HG03442 (cell line): ENCODE results near the gene OR11H12.
"Not testable (repeated sequence)": the region's sequence is repeated elsewhere in the genome, so short reads cannot be mapped to it uniquely, and the experiment has no call there.

ENCODE experiments used
- ATAC-seq: cut with Tn5 transposase; IDR thresholded peaks from one replicate; pipeline ENCODE4 v1.9.1; 2021; ENCODE audit warnings: mild to moderate bottlenecking, moderate library complexity; ENCODE audit not compliant: unreplicated experiment

The OR11H12 gene, protein sequence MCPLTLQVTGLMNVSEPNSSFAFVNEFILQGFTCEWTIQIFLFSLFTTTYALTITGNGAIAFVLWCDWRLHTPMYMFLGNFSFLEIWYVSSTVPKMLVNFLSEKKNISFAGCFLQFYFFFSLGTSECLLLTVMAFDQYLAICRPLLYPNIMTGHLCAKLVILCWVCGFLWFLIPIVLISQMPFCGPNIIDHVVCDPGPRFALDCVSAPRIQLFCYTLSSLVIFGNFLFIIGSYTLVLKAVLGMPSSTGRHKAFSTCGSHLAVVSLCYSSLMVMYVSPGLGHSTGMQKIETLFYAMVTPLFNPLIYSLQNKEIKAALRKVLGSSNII

DNA sequence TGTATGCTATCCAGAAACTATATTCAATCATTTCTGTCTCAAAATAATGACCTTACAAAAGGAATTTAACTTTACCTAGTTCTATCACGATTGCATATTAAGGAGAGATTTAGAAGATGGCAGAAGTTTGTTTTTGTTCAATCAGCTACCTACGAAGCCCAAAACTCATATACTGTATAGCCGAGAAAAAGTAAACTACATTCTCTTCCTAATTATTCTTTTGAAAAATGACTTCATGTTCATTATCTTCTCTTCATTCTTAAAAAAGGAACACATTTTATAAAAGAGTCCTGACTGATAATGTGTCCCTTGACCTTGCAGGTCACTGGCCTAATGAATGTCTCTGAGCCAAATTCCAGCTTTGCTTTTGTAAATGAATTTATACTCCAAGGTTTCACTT is at the start of gene OR11H12:
TSS of gene OR11H12 (plus strand) at position 301 of the 400 bp plus-strand sequence. CDS start at position 301, 0 bp downstream.
- ATAC-seq = not testable (repeated sequence)

GRCh38 chr14:18582908-18583307 is 18.0 kb upstream of the OR11H12 start:
- ATAC-seq = not testable (repeated sequence)

DNA sequence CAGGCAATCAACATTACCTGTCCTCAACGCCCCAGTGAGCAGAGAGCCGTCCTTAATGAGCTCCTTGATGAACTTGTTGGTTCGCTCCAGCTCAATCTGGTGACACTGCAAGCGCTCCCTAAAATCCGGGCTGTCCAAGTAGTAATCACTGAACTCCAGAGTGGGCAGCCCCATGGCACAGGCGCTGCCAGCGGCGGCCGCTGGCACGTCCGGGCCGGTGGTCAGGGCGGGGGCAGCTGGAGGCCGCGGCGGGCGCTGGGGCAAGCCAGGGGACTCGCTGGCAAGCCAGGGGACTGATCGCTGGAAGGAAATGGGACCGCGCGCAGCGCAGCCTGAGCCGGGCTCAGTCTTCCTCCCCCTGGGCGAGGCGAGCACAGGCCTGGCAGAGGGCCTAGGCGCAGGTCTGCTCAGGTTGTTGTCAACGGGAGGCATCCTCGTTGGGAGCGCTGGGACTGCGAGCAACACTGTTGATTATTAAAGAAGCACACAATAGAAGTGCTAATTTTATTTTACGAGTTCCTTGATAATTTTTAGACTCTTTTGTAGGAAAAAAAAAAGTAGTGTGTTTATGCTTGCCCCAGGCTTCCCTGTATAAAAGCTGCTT is 25.8 kb downstream of the OR11H12 start:
- ATAC-seq = not testable (repeated sequence)

DNA sequence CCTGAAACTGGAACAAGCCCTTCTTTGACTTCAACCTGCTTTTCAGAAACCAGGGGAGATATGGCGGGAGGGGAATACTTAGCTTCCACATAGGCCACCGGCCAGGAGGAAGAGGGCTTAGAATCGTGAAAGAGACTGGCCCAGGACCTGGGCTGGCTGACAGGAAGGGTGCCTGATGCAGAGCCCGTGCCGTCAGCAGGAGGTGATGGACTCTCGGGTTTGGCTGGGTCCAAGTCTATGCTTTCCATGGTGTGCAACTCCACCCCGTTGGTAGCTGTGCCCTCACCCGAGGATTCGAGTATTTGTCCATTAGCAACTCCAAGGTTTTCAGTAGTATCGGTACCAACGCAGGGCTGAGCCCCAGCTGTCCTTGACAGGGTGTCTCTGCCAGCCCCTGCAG is 35.1 kb downstream of the OR11H12 start:
- not testable (repeated sequence) for ATAC-seq

GRCh38 chr14:18638032-18638431 is 37.1 kb downstream of the OR11H12 start:
- ATAC-seq = not testable (repeated sequence)

DNA sequence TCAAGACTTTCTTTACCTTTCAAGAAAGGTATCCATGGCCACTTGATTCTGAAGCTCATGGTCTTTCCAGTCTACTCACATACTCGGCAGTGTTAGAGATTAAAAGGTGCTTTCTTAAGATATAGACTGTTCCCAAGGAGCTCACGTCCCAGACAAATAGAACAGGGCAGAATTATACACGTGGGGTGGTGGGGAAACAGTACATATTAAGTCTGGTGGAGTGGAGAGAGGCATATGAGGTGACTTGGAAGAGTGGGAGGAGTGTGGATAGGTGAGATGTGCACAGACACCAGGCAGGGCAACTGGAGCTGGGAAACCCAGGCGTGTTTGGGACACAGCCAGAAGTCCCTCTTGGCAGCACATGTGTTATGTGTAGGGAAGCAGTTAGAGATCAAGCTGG is 37.9 kb downstream of the OR11H12 start:
- ATAC-seq = not testable (repeated sequence)

DNA sequence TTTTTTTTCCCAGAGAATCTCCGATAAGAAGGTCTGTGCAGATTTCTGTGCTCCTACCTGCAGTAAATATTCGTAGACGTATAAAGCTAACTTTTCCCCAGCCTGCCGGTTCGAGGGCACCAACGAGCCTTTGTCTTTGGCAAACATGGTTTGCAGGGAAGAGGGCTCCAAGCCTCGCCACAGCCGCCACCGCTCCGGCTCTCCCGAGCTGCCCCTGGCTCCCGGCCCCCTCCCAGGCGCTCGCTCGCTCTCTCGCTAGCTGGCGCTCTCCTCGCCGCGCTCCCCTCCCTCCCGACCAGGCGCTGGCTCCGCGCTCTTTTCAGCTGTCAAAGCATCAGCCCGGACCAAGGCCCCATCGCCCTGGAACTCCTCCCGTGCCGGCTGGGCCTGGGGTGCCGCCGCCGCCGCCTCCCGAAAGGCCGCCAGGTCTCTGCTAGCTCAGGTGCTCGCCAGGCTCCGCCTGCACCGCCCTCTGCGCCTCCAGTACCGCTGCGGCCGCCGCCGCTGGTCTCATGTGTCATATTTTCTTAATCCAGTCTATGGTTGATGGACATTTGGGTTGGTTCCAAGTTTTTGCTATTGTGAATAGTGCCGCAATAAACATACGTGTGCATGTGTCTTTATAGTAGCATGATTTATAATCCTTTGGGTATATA is 45.3 kb downstream of the OR11H12 start:
- not testable (repeated sequence) for ATAC-seq
